H1 (cell line): ENCODE data around the gene NSD2. TPM values are rescaled to one million over a fixed set of nuclear protein-coding genes. Genes with fewer than 3 reads are reported as not detected.

ENCODE experiments used
- KDM5A ChIP-seq: fragments of 200-600 bp; IDR thresholded peaks from 2 replicates; pipeline ENCODE4 v1.7.1; 2012; ENCODE audit warnings: mild to moderate bottlenecking, low read length, inconsistent platforms, mixed read lengths
- POLR2AphosphoS5 ChIP-seq: IDR thresholded peaks from 2 replicates; pipeline ENCODE4 v1.6.1; 2011; ENCODE audit warnings: low read depth, low read length
- polyA plus RNA-seq, 7 experiments: library from polyadenylated mRNA; depleted of rRNA in 3 of 7; stranded (reverse) in 5 of 7; unstranded in 2 of 7; fragments of >200 nt in 5 of 7; fragments of 200-250 nt in 2 of 7; gene quantifications; 1 replicate in 5 of 7; 2 replicates in 1 of 7; 4 replicates in 1 of 7; pipeline versions ENCODE4 v1.2.1 to v1.2.3, GENCODE V29; 2011 to 2013; ENCODE audit warnings: missing spikeins in 2 of 7, mixed read lengths in 2 of 7
- total RNA-seq: library from RNA; stranded (reverse); fragmentation: NEBNext Ultra II Directional; extraction: Animal tissue kit (Norgen Biotek cat#: 25700); gene quantifications from 2 replicates; pipeline ENCODE4 v1.2.1, GENCODE V29; 2021

Gene NSD2
- total and polyA plus RNA-seq, 2 of the 8 experiments (the other 6 are each of a cell fraction or from before 2014, with no cell fraction given) = 26.7 to 129 TPM

DNA sequence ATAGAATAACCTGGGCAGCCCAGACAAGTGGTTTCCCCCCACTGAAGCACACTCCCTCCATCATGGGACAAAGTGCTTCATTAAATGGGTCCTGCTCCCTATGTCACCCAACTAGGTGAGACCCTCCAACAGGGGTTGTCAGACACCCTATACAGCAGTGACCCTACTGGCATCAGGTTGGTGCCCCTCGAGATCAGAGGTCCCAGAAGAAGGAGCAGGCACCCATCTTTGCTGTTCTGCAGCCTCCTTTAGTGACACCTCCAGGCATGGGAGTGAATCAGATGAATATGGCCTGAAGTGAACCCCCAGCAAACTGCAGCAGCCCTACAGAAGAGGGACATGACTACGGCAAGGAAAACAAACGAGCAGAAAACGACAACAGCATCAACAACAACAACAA is 126.5 kb downstream of the NSD2 start (continued):
- TF ChIP-seq POLR2AphosphoS5 = no peak
- no peak for TF ChIP-seq KDM5A
